ENCODE data around the gene TGM3.

The TGM3 gene

GRCh38 chr20:2378893-2379292, 83.1 kb downstream of the TGM3 start:
- Histone ChIP-seq H3K9me3 (ENCODE audit: severe bottlenecking) (no peaks in the 10 kb centered on the region), H3K27me3 (ENCODE audit: insufficient read depth, poor library complexity, severe bottlenecking) (no peaks in the 10 kb centered on the region), H3K4me3 (ENCODE audit: severe bottlenecking) (no peak overlapping the region), H3K36me3 (ENCODE audit: low read depth) (no peaks in the 10 kb centered on the region), H3K27ac (ENCODE audit: poor library complexity, severe bottlenecking) (no peak overlapping the region), H3K4me1 (ENCODE audit: insufficient read depth, poor library complexity, severe bottlenecking) (peaks cover 6% of the 10 kb centered on the region)
- TF ChIP-seq CTCF (IDR thresholded peaks at IDR 0.05; ENCODE audit: poor library complexity, severe bottlenecking) = no peak
- DNase-seq (ENCODE audit: low spot score) (no peak), ATAC-seq (ENCODE audit: low read depth) (no peak)

- TF ChIP-seq CTCF (IDR thresholded peaks at IDR 0.05; ENCODE audit: poor library complexity, severe bottlenecking) = no peak
- peaks cover 6% of the 10 kb centered on the region for H3K4me1 ChIP-seq (ENCODE audit: insufficient read depth, poor library complexity, severe bottlenecking)
- H3K36me3 ChIP-seq (ENCODE audit: low read depth) = no peaks in the 10 kb centered on the region
- H3K27me3 ChIP-seq (ENCODE audit: insufficient read depth, poor library complexity, severe bottlenecking) = no peaks in the 10 kb centered on the region
- no peak overlapping the region for H3K4me3 ChIP-seq (ENCODE audit: severe bottlenecking)
- H3K9me3 ChIP-seq (ENCODE audit: severe bottlenecking) = no peaks in the 10 kb centered on the region
- ATAC-seq (ENCODE audit: low read depth) = no peak; the same call in 2 of the 3 replicates
- no peak overlapping the region for H3K27ac ChIP-seq (ENCODE audit: poor library complexity, severe bottlenecking)
- no peak for DNase-seq (ENCODE audit: low spot score)
These were observed 83.9 kb downstream of the TGM3 start for GRCh38 chr20:2379511-2380229.

- TF ChIP-seq CTCF (IDR thresholded peaks at IDR 0.05; ENCODE audit: poor library complexity, severe bottlenecking) = no peak
- ATAC-seq (ENCODE audit: low read depth) = no peak
- no peak within 1 kb of the TSS for H3K27ac ChIP-seq (ENCODE audit: poor library complexity, severe bottlenecking)
These were observed 84.8 kb downstream of the TGM3 start, which contains the start of gene TGM6 for GRCh38 chr20:2380601-2381000. TGM6 (plus strand) TSS chr20:2380901; CDS start chr20:2380969, 68 bp downstream.

GRCh38 chr20:2381303-2381702, 85.5 kb downstream of the TGM3 start:
- H3K27ac ChIP-seq (ENCODE audit: poor library complexity, severe bottlenecking) = no peak overlapping the region
- no peak overlapping the region for H3K4me3 ChIP-seq (ENCODE audit: severe bottlenecking)
- no peak for ATAC-seq (ENCODE audit: low read depth)
- no peaks in the 10 kb centered on the region for H3K9me3 ChIP-seq (ENCODE audit: severe bottlenecking)
- TF ChIP-seq CTCF (IDR thresholded peaks at IDR 0.05; ENCODE audit: poor library complexity, severe bottlenecking) = no peak
- no peaks in the 10 kb centered on the region for H3K27me3 ChIP-seq (ENCODE audit: insufficient read depth, poor library complexity, severe bottlenecking)
- no peaks in the 10 kb centered on the region for H3K36me3 ChIP-seq (ENCODE audit: low read depth)
- peaks cover 10% of the 10 kb centered on the region for H3K4me1 ChIP-seq (ENCODE audit: insufficient read depth, poor library complexity, severe bottlenecking)
- DNase-seq (ENCODE audit: low spot score) = no peak

More at GRCh38 chr20:2380601-2381000, 84.8 kb downstream of the TGM3 start, which contains the start of gene TGM6:
- no peak for DNase-seq (ENCODE audit: low spot score)
- Histone ChIP-seq H3K36me3 (ENCODE audit: low read depth) (no peaks in the 10 kb centered on the region), H3K27me3 (ENCODE audit: insufficient read depth, poor library complexity, severe bottlenecking) (no peaks in the 10 kb centered on the region), H3K4me3 (ENCODE audit: severe bottlenecking) (no peak within 1 kb of the TSS), H3K4me1 (ENCODE audit: insufficient read depth, poor library complexity, severe bottlenecking) (peaks cover 6% of the 10 kb centered on the region), H3K9me3 (ENCODE audit: severe bottlenecking) (no peaks in the 10 kb centered on the region)

GRCh38 chr20:2382833-2383232, 87.0 kb downstream of the TGM3 start:
- no peak for TF ChIP-seq CTCF (IDR thresholded peaks at IDR 0.05; ENCODE audit: poor library complexity, severe bottlenecking)
- peak; percentile 41 for ATAC-seq (ENCODE audit: low read depth)

More at GRCh38 chr20:2382833-2383232, 87.0 kb downstream of the TGM3 start:
- DNase-seq (ENCODE audit: low spot score) = no peak
- H3K4me1 ChIP-seq (ENCODE audit: insufficient read depth, poor library complexity, severe bottlenecking) = peaks cover 21% of the 10 kb centered on the region
- H3K9me3 ChIP-seq (ENCODE audit: severe bottlenecking) = no peaks in the 10 kb centered on the region
- H3K36me3 ChIP-seq (ENCODE audit: low read depth) = no peaks in the 10 kb centered on the region
- H3K27me3 ChIP-seq (ENCODE audit: insufficient read depth, poor library complexity, severe bottlenecking) = no peaks in the 10 kb centered on the region
- peak overlapping the region; percentile 3 for H3K27ac ChIP-seq (ENCODE audit: poor library complexity, severe bottlenecking)
- H3K4me3 ChIP-seq (ENCODE audit: severe bottlenecking) = no peak overlapping the region
